CD4-positive, alpha-beta memory T cell (primary cell): ENCODE data around the gene SPIN2A. TPM values are rescaled to one million over a fixed set of nuclear protein-coding genes. Genes with fewer than 3 reads are reported as not detected.
"Not testable (repeated sequence)": the region's sequence is repeated elsewhere in the genome, so short reads cannot be mapped to it uniquely, and the experiment has no call there.

ENCODE experiments used
- CTCF ChIA-PET: fragments of 350-600 bp; sonication (Branson Sonifier 250); formaldehyde crosslinking; loops from one replicate; lab custom pipeline; 2021; ENCODE audit warnings: inconsistent platforms; ENCODE audit not compliant: partially characterized antibody; lab: Charles Lee
- POLR2A ChIA-PET: fragments of 350-600 bp; sonication (Branson Sonifier 250); formaldehyde crosslinking; loops from one replicate; lab custom pipeline; 2021; ENCODE audit not compliant: partially characterized antibody; lab: Charles Lee
- DNase-seq, 5 donors: peaks; one replicate each; pipeline versions ENCODE4 v3.0.0 to v3.0.0-alpha.2; 2020 to 2022; ENCODE audit warnings: mixed read lengths in 1 of 5
- H3K27ac ChIP-seq: one replicate; pipeline ENCODE4 v1.7.0; 2013; ENCODE audit warnings: low read depth, low read length
- H3K27me3 ChIP-seq: 2 replicates; pipeline ENCODE4 v1.7.0; 2013; ENCODE audit warnings: mild to moderate bottlenecking, low read length, moderate library complexity; ENCODE audit not compliant: insufficient read depth
- H3K36me3 ChIP-seq: 2 replicates; pipeline ENCODE4 v1.7.0; 2013; ENCODE audit warnings: mild to moderate bottlenecking, low read length, moderate library complexity; ENCODE audit not compliant: insufficient read depth
- H3K4me1 ChIP-seq: 2 replicates; pipeline ENCODE4 v1.7.0; 2013; ENCODE audit warnings: mild to moderate bottlenecking, low read length, moderate library complexity; ENCODE audit not compliant: insufficient read depth
- H3K4me3 ChIP-seq, 2 donors: one replicate each; pipeline ENCODE4 v1.7.0; 2013; ENCODE audit warnings: low read length in 2 of 2, mild to moderate bottlenecking in 1 of 2
- H3K9me3 ChIP-seq, 2 donors: one replicate each; pipeline ENCODE4 v1.7.0; 2013; ENCODE audit warnings: low read length in 2 of 2, control low read depth in 1 of 2; ENCODE audit not compliant: control insufficient read depth in 1 of 2
- H3K27ac Mint-ChIP-seq, 7 donors: one replicate each; pipeline ENCODE4 v1.8.0; 2020 to 2021; ENCODE audit warnings: mixed read lengths in 7 of 7, mild to moderate bottlenecking in 6 of 7, inconsistent platforms in 3 of 7, moderate library complexity in 3 of 7
- H3K27me3 Mint-ChIP-seq, 2 donors: one replicate each; pipeline ENCODE4 v1.8.0; 2020 to 2021; ENCODE audit warnings: mixed read lengths in 2 of 2
- H3K36me3 Mint-ChIP-seq, 2 donors: one replicate each; pipeline ENCODE4 v1.8.0; 2020 to 2021; ENCODE audit warnings: mixed read lengths in 2 of 2, inconsistent platforms in 1 of 2, mild to moderate bottlenecking in 1 of 2
- H3K4me1 Mint-ChIP-seq, 4 donors: one replicate each; pipeline ENCODE4 v1.8.0; 2020 to 2021; ENCODE audit warnings: mixed read lengths in 4 of 4, mild to moderate bottlenecking in 1 of 4
- H3K4me3 Mint-ChIP-seq, 8 donors: one replicate each; pipeline ENCODE4 v1.8.0; 2020 to 2021; ENCODE audit warnings: mixed read lengths in 8 of 8, mild to moderate bottlenecking in 7 of 8, moderate library complexity in 6 of 8, inconsistent platforms in 3 of 8
- H3K9me3 Mint-ChIP-seq, 8 donors: one replicate each; pipeline ENCODE4 v1.8.0; 2020 to 2021; ENCODE audit warnings: mixed read lengths in 8 of 8, mild to moderate bottlenecking in 5 of 8, inconsistent platforms in 3 of 8, moderate library complexity in 1 of 8
- intact Hi-C: fragments of 100-400 bp; cut with micrococcal nuclease; formaldehyde crosslinking; loops from one replicate; pipeline ENCODE4 v1.15.1; 2023
- polyA plus RNA-seq, 2 donors: library from polyadenylated mRNA; unstranded; fragments of 300-500 nt; fragmentation: Illumina TruSeq; gene quantifications; one replicate each; pipeline ENCODE4 v1.2.3, GENCODE V29; 2021
- total RNA-seq, 2 experiments: library from RNA; stranded (reverse); gene quantifications; one replicate each; pipeline ENCODE4 v1.2.3, GENCODE V29; 2021

The SPIN2A gene
- total and polyA plus RNA-seq, 4 experiments from 2014 or later, result 0.09 to 2.2 (median 1.4) TPM; not detected in 1

GRCh38 chrX:57138674-57139073, 1.5 kb upstream of the SPIN2A start:
- CTCF ChIA-PET, result no interaction called here
- H3K4me3 Mint-ChIP-seq, result no peak overlapping the region
- no peaks in the 10 kb centered on the region for H3K27me3 ChIP-seq
- no peaks in the 10 kb centered on the region for H3K9me3 ChIP-seq
- H3K4me1 ChIP-seq, result no peaks in the 10 kb centered on the region
- DNase-seq, result no peak
- H3K27ac ChIP-seq, result no peak overlapping the region
- intact Hi-C loops, result no loop called here
- no peaks in the 10 kb centered on the region for H3K36me3 Mint-ChIP-seq
- POLR2A ChIA-PET, result no interaction called here
- no peak overlapping the region for H3K27ac Mint-ChIP-seq
- H3K4me3 ChIP-seq, result no peak overlapping the region
- H3K36me3 ChIP-seq, result no peaks in the 10 kb centered on the region
- H3K4me1 Mint-ChIP-seq, result peaks cover 7 to 15% (median 8%) of the 10 kb centered on the region in 4 donors
- H3K9me3 Mint-ChIP-seq, result no peaks in the 10 kb centered on the region
- no peaks in the 10 kb centered on the region for H3K27me3 Mint-ChIP-seq

GRCh38 chrX:57137501-57137900, 304 bp upstream of the SPIN2A start:
- DNase-seq, result no peak
- Histone ChIP-seq H3K9me3 (no peaks in the 10 kb centered on the region), H3K36me3 (no peaks in the 10 kb centered on the region), H3K4me3 (no peak overlapping the region), H3K4me1 (no peaks in the 10 kb centered on the region), H3K27ac (no peak overlapping the region), H3K27me3 (no peaks in the 10 kb centered on the region)
- intact Hi-C loops, result no loop called here
- Mint-ChIP-seq H3K9me3 (no peaks in the 10 kb centered on the region), H3K4me1 (peaks cover 7 to 10% (median 8%) of the 10 kb centered on the region in 4 donors), H3K36me3 (peaks cover 0 to under 1% of the 10 kb centered on the region in 2 donors), H3K27me3 (no peaks in the 10 kb centered on the region), H3K4me3 (no peak overlapping the region), H3K27ac (peak overlapping the region in 1 of 7 donors; percentile 2)
- CTCF ChIA-PET, result no interaction called here
- POLR2A ChIA-PET, result no interaction called here

- intact Hi-C loops, H3K4me1 Mint-ChIP-seq: not testable (repeated sequence)
Measured at GRCh38 chrX:57136589-57136988, 608 bp downstream of the SPIN2A start.

GRCh38 chrX:57135287-57135686, 1.9 kb downstream of the SPIN2A start:
- H3K9me3 Mint-ChIP-seq, result no peaks in the 10 kb centered on the region
- H3K4me1 Mint-ChIP-seq, result no peaks in the 10 kb centered on the region
- H3K27me3 Mint-ChIP-seq, result no peaks in the 10 kb centered on the region
- Histone ChIP-seq H3K4me1 (no peaks in the 10 kb centered on the region), H3K4me3 (no peak overlapping the region), H3K27ac (no peak overlapping the region), H3K27me3 (no peaks in the 10 kb centered on the region), H3K36me3 (no peaks in the 10 kb centered on the region), H3K9me3 (no peaks in the 10 kb centered on the region)
- CTCF ChIA-PET, result no interaction called here
- H3K27ac Mint-ChIP-seq, result peak overlapping the region in 1 of 7 donors; percentile 53
- POLR2A ChIA-PET, result no interaction called here
- no peak overlapping the region for H3K4me3 Mint-ChIP-seq
- peaks cover 0 to 7% of the 10 kb centered on the region in 2 donors for H3K36me3 Mint-ChIP-seq
- intact Hi-C loops, result no loop called here
- no peak for DNase-seq

More at GRCh38 chrX:57136589-57136988, 608 bp downstream of the SPIN2A start:
- H3K4me3 Mint-ChIP-seq, CTCF ChIA-PET, H3K36me3 ChIP-seq, H3K4me3 ChIP-seq, H3K4me1 ChIP-seq, H3K36me3 Mint-ChIP-seq, H3K9me3 ChIP-seq, H3K27me3 ChIP-seq, POLR2A ChIA-PET, H3K27ac ChIP-seq, H3K9me3 Mint-ChIP-seq, H3K27ac Mint-ChIP-seq, H3K27me3 Mint-ChIP-seq, DNase-seq: not testable (repeated sequence)

GRCh38 chrX:57134702-57135101, 2.5 kb downstream of the SPIN2A start:
- H3K4me1 Mint-ChIP-seq, result no peaks in the 10 kb centered on the region
- intact Hi-C loops, result no loop called here

GRCh38 chrX:57133706-57134105, 3.5 kb downstream of the SPIN2A start:
- intact Hi-C loops, result no loop called here
- Histone ChIP-seq H3K27me3 (no peaks in the 10 kb centered on the region), H3K9me3 (no peaks in the 10 kb centered on the region), H3K36me3 (no peaks in the 10 kb centered on the region), H3K27ac (no peak overlapping the region), H3K4me1 (no peaks in the 10 kb centered on the region), H3K4me3 (no peak overlapping the region)
- Mint-ChIP-seq H3K36me3 (peaks cover 0 to 7% of the 10 kb centered on the region in 2 donors), H3K9me3 (no peaks in the 10 kb centered on the region), H3K4me1 (no peaks in the 10 kb centered on the region), H3K4me3 (no peak overlapping the region), H3K27me3 (no peaks in the 10 kb centered on the region), H3K27ac (no peak overlapping the region)
- ChIA-PET CTCF (no interaction called here), POLR2A (no interaction called here)
- no peak for DNase-seq

More at GRCh38 chrX:57134702-57135101, 2.5 kb downstream of the SPIN2A start:
- H3K4me3 Mint-ChIP-seq, result no peak overlapping the region
- peaks cover 0 to 7% of the 10 kb centered on the region in 2 donors for H3K36me3 Mint-ChIP-seq
- H3K27ac ChIP-seq, result no peak overlapping the region
- H3K27me3 ChIP-seq, result no peaks in the 10 kb centered on the region
- no peak for DNase-seq
- no peak overlapping the region for H3K4me3 ChIP-seq
- H3K27me3 Mint-ChIP-seq, result no peaks in the 10 kb centered on the region
- no peaks in the 10 kb centered on the region for H3K36me3 ChIP-seq
- no peak overlapping the region for H3K27ac Mint-ChIP-seq
- POLR2A ChIA-PET, result no interaction called here
- no peaks in the 10 kb centered on the region for H3K4me1 ChIP-seq
- CTCF ChIA-PET, result no interaction called here
- no peaks in the 10 kb centered on the region for H3K9me3 ChIP-seq
- H3K9me3 Mint-ChIP-seq, result no peaks in the 10 kb centered on the region

- H3K36me3 Mint-ChIP-seq, H3K27ac Mint-ChIP-seq, DNase-seq, intact Hi-C loops, H3K4me1 ChIP-seq, CTCF ChIA-PET, H3K4me1 Mint-ChIP-seq, H3K27me3 Mint-ChIP-seq, H3K4me3 Mint-ChIP-seq, H3K27ac ChIP-seq, H3K9me3 Mint-ChIP-seq, H3K27me3 ChIP-seq, H3K9me3 ChIP-seq, H3K36me3 ChIP-seq, POLR2A ChIA-PET, H3K4me3 ChIP-seq: not testable (repeated sequence)
Measured at GRCh38 chrX:57133284-57133683, 3.9 kb downstream of the SPIN2A start.

GRCh38 chrX:57132046-57132445, 5.2 kb downstream of the SPIN2A start:
- DNase-seq, result no peak
- Histone ChIP-seq H3K27ac (no peak overlapping the region), H3K36me3 (no peaks in the 10 kb centered on the region), H3K27me3 (no peaks in the 10 kb centered on the region), H3K4me1 (no peaks in the 10 kb centered on the region), H3K9me3 (no peaks in the 10 kb centered on the region), H3K4me3 (no peak overlapping the region)
- Mint-ChIP-seq H3K4me3 (no peak overlapping the region), H3K27ac (no peak overlapping the region), H3K36me3 (peaks cover under 1 to 7% of the 10 kb centered on the region in 2 donors), H3K9me3 (no peaks in the 10 kb centered on the region), H3K4me1 (no peaks in the 10 kb centered on the region), H3K27me3 (no peaks in the 10 kb centered on the region)
- ChIA-PET CTCF (interaction anchor here (0.5 kb wide), 1 partner anchor 203 kb away, joined by 3 read pairs; no protein-coding TSS in a partner anchor), POLR2A (no interaction called here)
- intact Hi-C loops, result no loop called here
